RWPE2 (cell line): ENCODE measurements around the gene DNM1.

Experiments used
- ATAC-seq: fragments of 200-7000 bp; cut with Tn5 transposase; 3 replicates; pipeline ENCODE4 v1.9.1; 2021; ENCODE audit warnings: low read depth
- DNase-seq: peaks from one replicate; pipeline ENCODE4 v3.0.0-alpha.2; 2020; ENCODE audit warnings: low spot score
- H3K27ac ChIP-seq: fragments of 450-650 bp; 2 replicates; pipeline ENCODE4 v1.5.1; 2017; ENCODE audit warnings: mild to moderate bottlenecking; ENCODE audit not compliant: poor library complexity, severe bottlenecking
- H3K27me3 ChIP-seq: fragments of 250-450 bp; sonication (Bioruptor Pico); 2 replicates; pipeline ENCODE4 v1.5.1; 2021; ENCODE audit warnings: mild to moderate bottlenecking, moderate library complexity; ENCODE audit not compliant: insufficient read depth, poor library complexity, severe bottlenecking
- H3K36me3 ChIP-seq: fragments of 250-450 bp; sonication (Bioruptor Pico); 2 replicates; pipeline ENCODE4 v1.5.1; 2020; ENCODE audit warnings: low read depth, mild to moderate bottlenecking, moderate library complexity
- H3K4me1 ChIP-seq: fragments of 250-450 bp; sonication (Bioruptor Pico); 2 replicates; pipeline ENCODE4 v1.5.1; 2021; ENCODE audit warnings: mild to moderate bottlenecking, moderate library complexity; ENCODE audit not compliant: insufficient read depth, poor library complexity, severe bottlenecking
- H3K4me3 ChIP-seq: fragments of 250-450 bp; sonication (Bioruptor Pico); 2 replicates; pipeline ENCODE4 v1.5.1; 2021; ENCODE audit warnings: mild to moderate bottlenecking, moderate library complexity; ENCODE audit not compliant: severe bottlenecking
- H3K9me3 ChIP-seq: fragments of 250-450 bp; sonication (Bioruptor Pico); 2 replicates; pipeline ENCODE4 v1.5.1; 2021; ENCODE audit warnings: mild to moderate bottlenecking, moderate library complexity; ENCODE audit not compliant: severe bottlenecking
- TF ChIP-seq, protein P1 (sequence below): fragments of 450-650 bp; IDR thresholded peaks from one replicate; pipeline ENCODE4 v1.5.1; 2017; ENCODE audit warnings: mild to moderate bottlenecking, moderate library complexity; ENCODE audit not compliant: poor library complexity, severe bottlenecking

The DNM1 gene

DNA sequence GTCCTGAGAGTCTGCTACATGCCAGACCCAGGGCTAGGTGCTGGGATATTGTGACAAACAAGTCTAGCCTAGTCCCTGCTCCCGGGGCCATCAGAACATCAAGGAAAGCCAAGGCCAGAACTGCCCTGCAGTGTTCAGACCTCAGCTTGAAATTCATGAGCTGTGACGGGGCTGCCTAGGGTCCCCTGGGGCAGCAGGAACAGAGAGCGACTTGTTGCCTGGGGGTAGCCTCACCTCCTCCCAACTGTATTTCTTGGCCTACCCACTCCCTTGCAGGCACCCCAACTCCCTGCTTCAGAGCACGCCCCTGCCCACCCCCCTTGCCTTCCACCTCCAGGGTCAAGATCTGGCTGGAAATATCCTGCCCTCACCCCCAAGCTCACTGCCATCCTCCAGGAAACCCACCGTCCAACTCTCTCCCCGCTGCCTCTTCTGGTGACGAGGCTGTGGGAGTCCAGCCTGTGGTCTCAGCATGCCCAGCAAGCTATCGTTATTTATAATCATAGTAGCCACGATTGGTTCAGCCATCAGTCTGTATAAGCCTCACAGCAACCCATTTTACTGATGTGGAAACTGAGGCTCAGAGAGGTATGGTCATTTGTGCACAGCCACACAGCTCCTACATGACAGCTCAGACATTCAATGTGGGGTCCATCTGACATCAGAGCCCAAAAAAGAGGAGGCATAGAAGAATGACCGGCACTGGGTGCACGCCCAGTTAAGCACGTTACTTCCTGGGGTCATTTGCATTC lies 10.7 kb downstream of the DNM1 start:
- Histone ChIP-seq H3K27me3 (no peaks in the 10 kb centered on the region), H3K4me1 (no peaks in the 10 kb centered on the region), H3K27ac (no peak overlapping the region), H3K9me3 (no peaks in the 10 kb centered on the region), H3K36me3 (no peaks in the 10 kb centered on the region), H3K4me3 (no peak overlapping the region)
- ATAC-seq (no peak), DNase-seq (no peak)
- TF ChIP-seq, protein P1, sequence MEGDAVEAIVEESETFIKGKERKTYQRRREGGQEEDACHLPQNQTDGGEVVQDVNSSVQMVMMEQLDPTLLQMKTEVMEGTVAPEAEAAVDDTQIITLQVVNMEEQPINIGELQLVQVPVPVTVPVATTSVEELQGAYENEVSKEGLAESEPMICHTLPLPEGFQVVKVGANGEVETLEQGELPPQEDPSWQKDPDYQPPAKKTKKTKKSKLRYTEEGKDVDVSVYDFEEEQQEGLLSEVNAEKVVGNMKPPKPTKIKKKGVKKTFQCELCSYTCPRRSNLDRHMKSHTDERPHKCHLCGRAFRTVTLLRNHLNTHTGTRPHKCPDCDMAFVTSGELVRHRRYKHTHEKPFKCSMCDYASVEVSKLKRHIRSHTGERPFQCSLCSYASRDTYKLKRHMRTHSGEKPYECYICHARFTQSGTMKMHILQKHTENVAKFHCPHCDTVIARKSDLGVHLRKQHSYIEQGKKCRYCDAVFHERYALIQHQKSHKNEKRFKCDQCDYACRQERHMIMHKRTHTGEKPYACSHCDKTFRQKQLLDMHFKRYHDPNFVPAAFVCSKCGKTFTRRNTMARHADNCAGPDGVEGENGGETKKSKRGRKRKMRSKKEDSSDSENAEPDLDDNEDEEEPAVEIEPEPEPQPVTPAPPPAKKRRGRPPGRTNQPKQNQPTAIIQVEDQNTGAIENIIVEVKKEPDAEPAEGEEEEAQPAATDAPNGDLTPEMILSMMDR = no peak

DNA sequence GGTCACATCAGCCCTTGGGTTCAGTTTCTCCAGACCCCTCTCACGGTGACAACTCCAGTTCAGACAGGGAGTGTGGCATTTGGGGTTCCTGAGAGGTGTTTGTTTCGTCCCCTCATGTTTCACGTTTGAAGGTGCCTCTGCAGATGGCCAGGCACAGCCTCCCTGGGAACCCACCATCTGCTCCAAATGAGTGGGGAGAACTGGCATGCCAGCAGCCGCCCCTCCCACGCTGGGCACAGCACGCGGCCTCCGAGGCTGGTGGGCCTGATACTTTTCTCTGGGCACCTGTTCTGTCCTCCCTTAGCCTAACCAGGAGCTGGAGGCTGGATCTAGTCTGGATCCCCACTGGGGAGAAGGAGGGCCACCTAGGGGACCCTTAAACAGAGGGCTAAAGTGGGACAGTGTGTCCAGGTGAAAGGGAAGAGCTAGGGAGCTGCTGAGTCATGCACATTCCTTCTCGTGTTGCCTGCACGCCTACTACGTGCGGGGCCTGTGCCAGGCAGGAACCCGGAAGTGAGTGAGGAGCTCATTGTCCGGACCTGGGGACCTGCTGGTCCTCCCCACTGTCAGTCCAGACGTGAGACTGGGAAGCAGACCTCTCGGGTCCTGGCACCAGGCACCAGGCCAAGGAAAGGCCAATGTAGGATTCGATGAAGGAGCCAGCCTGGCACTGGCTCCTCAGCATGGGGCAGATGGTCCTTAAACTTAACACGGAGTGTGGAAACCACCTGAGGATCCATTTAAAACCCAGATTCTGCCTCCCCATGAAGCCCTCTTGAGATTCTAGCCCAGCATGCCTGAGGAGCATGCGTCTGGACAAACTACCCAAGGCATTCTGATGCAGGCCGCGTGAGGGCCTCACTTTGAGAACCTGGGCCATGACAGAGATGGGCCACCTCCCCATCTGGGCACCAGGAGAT lies 11.7 kb downstream of the DNM1 start:
- Histone ChIP-seq H3K4me3 (no peak overlapping the region), H3K27me3 (no peaks in the 10 kb centered on the region), H3K9me3 (no peaks in the 10 kb centered on the region), H3K27ac (peak overlapping the region; percentile 33), H3K36me3 (no peaks in the 10 kb centered on the region), H3K4me1 (no peaks in the 10 kb centered on the region)
- TF ChIP-seq, protein P1 = no peak
- no peak for ATAC-seq
- DNase-seq = no peak

DNA sequence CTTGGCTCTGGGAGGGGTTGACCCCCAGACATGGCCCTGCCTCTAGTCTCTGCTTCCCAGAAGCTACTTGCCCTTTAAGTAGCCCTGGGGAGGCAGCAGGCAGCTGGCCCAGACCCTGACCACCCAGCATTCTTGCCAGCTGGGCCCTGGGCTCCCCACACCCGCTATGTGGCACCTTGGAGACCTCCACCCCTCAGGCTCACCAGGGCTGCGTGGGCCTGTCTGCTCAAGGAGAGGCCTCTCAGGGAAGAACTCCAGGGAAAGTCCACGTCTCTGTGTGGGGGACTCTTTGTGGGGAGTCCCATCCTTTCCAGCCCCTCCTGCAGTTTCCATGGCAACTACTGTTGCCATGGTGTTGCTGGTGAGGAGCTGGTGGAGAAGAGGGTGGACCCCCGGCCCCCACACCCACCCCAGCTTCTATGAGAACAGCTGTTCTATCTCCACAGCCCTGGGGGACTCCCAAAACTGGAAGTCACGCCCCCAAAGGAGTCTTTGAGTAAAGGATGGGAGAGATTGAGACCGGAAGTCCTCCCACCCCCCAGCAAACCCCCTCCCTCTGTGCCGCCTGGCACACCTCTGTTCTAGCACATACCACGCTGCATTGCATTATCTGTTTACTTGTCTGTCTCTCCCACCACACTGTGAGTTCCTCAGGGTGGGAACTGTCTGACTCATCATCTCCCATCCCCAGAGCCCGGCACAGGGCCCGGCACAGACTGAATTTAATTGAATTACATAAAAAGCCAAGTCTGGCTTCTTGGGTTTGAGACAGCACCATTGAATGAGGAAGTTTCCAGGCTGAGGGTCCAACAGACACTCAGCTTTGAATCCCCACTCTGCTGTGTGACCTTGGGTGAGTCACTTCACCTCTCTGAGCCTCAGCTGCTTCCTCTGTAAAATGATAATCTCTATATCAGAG lies 12.6 kb downstream of the DNM1 start:
- DNase-seq = no peak

DNA sequence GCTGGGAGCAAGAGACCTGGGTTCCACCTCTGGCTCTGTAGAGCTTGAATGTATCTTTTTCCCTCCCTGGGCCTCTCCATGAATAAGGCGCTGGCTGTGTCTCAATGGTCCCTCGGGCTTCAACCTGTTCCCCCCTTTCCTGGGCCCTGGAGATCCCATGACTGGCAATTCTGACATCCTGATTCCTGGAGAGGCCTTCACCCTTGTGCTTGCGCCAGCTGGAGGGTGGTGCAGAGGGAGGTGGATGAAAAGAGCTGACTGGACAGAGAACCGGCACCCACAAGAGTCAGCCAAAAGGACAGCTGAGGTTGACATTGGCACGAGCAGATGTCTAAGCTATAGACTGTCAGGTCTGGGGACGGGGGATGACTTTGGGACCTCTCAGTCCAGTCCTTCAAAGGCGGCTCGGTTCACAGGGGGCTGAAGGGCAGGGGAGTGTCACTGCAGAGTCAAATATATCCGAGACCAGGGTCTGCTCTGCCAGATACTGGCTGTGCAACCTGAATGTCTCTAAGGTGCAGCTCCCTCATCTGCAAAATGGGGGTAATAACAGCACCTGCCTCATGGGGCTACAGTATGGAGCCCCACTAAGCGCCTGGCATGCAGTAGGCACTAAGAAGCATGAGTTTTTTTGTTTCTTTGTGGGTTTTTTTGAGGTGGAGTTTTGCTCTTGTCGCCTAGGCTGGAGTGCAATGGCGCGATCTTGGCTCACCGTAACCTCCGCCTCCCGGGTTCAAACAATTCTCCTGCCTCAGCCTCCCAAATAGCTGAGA lies 13.8 kb downstream of the DNM1 start:
- Histone ChIP-seq H3K27me3 (no peaks in the 10 kb centered on the region), H3K9me3 (no peaks in the 10 kb centered on the region), H3K27ac (no peak overlapping the region), H3K4me1 (no peaks in the 10 kb centered on the region), H3K36me3 (no peaks in the 10 kb centered on the region; the same call in 1 of the 2 replicates), H3K4me3 (no peak overlapping the region)
- TF ChIP-seq, protein P1 = no peak
- DNase-seq = no peak
- ATAC-seq = no peak

More for the DNA sequence above, 12.6 kb downstream of the DNM1 start:
- no peak for ATAC-seq
- Histone ChIP-seq H3K4me1 (no peaks in the 10 kb centered on the region), H3K27me3 (no peaks in the 10 kb centered on the region), H3K4me3 (no peak overlapping the region), H3K27ac (peak overlapping the region; percentile 33), H3K9me3 (no peaks in the 10 kb centered on the region), H3K36me3 (no peaks in the 10 kb centered on the region; the same call in 1 of the 2 replicates)
- TF ChIP-seq, protein P1 = no peak
